Skeletal muscle cell (primary cell): ENCODE data around the gene TRMT112.

Source experiments
- DNase-seq: peaks from one replicate; pipeline ENCODE4 v3.0.0-alpha.2; 2010; ENCODE audit warnings: low read depth
- H3K4me3 ChIP-seq: 2 replicates; pipeline ENCODE4 v1.5.1; 2011; ENCODE audit warnings: low read depth, mild to moderate bottlenecking, control low read depth, low read length, moderate library complexity

TRMT112 gene

GRCh38 chr11:64352099-64352994 lies 35.0 kb upstream of the TRMT112 start:
- H3K4me3 ChIP-seq, result no peak overlapping the region
- no peak for DNase-seq

DNA sequence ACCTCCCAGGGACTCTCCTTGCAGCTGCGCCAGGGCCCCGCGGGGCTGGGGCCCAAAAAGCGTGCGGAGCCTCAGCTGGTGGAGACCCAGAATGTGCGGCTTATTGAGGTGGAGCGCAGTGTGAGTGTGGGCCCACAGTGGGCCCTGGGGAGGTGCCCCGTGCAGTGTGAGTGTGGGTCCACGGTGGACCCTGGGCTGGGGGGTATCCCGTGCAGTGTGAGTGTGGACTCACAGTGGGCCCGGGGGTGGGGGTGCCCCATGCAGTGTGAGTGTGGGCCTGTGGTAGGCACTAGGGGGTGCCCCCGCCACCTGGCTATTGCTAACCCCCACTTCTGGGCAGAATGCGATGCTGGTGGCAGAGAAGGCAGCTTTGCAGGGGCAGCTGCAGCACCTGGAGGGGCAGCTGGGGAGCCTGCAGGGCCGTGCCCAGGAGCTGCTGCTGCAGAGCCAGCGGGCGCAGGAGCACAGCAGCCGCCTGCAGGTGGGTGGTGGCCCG lies 33.8 kb upstream of the TRMT112 start:
- no peak overlapping the region for H3K4me3 ChIP-seq
- DNase-seq, result no peak

DNA sequence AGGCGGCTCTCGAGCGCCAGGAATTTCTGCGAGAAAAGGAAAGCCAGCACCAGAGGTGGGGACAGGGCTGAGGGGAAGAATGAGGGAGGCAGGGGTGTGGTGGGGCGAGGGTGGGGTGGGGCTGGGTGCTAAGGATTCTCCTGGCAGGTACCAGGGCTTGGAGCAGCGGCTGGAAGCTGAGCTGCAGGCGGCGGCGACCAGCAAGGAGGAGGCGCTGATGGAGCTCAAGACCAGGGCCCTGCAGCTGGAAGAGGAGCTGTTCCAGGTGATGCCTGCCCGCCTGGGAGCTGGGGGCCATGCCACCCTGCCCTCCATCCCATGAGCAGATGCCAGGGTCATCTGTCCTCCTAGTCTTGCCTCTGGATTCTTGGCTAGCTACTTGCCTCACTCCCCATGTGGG lies 32.0 kb upstream of the TRMT112 start:
- no peak for DNase-seq
- H3K4me3 ChIP-seq, result no peak overlapping the region

- H3K4me3 ChIP-seq, result no peak overlapping the region
- DNase-seq, result no peak
These were observed 31.6 kb upstream of the TRMT112 start for GRCh38 chr11:64349025-64349387.

GRCh38 chr11:64348383-64349024 lies 31.1 kb upstream of the TRMT112 start:
- DNase-seq, result no peak
- H3K4me3 ChIP-seq, result no peak overlapping the region

- no peak overlapping the region for H3K4me3 ChIP-seq
These were observed 30.0 kb upstream of the TRMT112 start for GRCh38 chr11:64347193-64347867.

GRCh38 chr11:64344787-64345186 lies 27.4 kb upstream of the TRMT112 start:
- no peak overlapping the region for H3K4me3 ChIP-seq
- no peak for DNase-seq

More at GRCh38 chr11:64347193-64347867, 30.0 kb upstream of the TRMT112 start:
- DNase-seq, result no peak

DNA sequence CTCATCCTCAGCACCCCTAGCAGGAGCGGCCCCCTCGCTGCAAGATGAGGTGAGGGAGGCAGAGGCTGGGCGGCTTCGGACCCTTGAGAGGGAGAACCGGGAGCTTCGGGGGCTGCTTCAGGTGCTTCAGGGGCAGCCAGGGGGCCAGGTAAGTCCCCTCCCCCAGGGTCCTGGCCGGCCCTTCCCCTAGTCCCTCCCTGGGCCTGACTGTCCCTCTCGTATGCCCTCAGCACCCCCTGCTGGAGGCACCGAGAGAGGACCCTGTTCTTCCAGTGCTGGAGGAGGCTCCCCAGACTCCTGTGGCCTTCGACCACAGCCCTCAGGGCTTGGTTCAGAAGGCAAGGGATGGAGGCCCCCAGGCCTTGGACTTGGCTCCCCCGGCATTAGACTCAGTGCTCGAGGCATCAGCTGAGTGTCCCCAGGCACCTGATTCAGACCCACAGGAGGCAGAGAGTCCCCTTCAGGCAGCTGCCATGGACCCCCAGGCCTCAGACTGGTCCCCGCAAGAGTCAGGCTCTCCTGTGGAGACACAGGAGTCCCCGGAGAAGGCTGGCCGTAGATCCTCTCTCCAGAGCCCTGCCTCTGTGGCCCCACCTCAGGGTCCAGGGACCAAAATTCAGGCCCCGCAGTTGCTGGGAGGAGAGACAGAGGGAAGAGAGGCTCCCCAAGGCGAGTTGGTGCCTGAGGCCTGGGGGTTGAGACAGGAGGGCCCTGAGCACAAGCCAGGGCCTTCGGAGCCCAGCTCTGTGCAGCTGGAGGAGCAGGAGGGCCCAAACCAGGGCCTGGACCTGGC lies 26.6 kb upstream of the TRMT112 start:
- H3K4me3 ChIP-seq, result no peak overlapping the region
- no peak for DNase-seq

DNA sequence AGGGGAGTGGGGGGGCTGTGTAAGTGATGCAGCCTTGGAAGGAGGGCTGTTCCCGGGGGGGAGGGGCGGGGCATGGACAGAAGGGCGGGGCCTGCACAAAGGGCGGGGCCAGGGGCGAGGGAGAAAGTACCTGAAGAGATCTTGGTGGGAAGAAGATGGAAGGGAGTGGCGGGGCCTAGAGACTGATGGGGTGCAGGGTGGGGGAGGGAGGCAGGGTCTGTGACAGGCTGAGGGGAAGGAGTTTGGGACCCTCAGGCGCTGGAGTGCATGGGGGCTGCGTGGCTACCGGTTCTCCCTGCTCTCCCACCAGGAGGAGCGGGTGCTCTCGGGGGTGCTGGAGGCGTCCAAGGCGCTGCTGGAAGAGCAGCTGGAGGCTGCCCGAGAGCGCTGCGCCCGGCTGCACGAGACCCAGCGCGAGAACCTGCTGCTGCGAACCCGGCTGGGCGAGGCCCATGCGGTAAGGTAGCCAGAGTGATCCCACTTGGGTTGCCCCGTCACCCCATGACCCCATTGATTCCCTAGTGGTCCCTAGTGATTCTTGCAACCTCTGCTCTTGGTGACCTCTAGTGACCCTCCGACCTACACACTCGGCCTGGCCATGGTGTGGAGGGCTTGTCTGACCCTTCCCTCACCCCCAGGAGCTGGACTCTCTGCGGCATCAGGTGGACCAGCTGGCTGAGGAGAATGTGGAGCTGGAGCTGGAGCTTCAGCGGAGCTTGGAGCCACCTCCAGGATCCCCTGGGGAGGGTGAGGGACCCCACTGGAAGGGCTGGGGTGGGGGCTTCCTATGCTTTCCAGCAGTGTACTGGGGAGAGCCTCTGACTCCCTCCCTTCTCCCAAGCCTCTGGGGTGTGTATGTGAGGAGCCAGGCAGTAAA lies 25.7 kb upstream of the TRMT112 start:
- DNase-seq, result no peak
- H3K4me3 ChIP-seq, result no peak overlapping the region

- H3K4me3 ChIP-seq, result peak overlapping the region; percentile 42
- peak; percentile 54 for DNase-seq
These were observed 24.8 kb upstream of the TRMT112 start for GRCh38 chr11:64341851-64342791.

DNA sequence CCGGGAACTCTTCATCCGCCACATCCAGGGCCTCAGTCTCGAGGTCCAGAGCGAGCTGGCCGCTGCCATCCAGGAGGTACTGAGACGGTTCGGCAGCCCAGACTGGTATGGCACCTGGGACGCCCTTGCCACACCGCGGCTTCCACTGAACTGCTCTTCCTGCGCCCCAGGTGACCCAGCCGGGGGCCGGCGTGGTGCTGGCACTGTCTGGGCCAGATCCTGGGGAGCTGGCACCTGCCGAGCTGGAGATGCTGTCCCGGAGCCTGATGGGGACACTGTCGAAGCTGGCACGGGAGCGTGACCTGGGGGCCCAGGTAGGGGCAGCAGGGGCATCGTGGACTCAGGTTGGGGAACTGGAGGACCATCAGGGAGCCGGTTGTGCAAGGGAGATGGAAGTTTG lies 24.1 kb upstream of the TRMT112 start:
- DNase-seq, result no peak
- no peak overlapping the region for H3K4me3 ChIP-seq

GRCh38 chr11:64340671-64341335 lies 23.4 kb upstream of the TRMT112 start:
- no peak for DNase-seq
- no peak overlapping the region for H3K4me3 ChIP-seq

- no peak for DNase-seq
- no peak within 1 kb of the TSS for H3K4me3 ChIP-seq
These were observed 22.5 kb upstream of the TRMT112 start, which contains the start of gene CCDC88B for GRCh38 chr11:64339754-64340408. TSS of gene CCDC88B (plus strand) at chr11:64340204. CDS start at chr11:64340267, 63 bp downstream.

DNA sequence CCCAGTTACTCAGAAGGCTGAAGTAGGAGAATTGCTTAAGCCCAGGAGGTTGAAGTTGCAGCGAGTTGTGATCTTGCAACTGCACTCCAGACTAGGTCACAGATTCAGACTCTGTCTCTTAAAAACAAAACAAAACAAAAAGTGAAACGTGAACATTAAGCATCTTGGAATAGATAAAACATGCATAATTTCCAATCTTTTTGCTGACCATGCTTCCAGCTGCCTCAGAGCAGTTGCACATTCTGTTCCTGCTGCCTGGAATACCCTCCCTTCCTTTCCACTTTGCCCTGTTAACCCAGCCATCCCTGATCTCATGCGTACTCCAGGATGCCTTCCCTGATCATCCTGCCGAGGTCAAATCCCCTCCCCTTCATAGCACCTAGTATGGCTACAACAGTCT lies 21.9 kb upstream of the TRMT112 start:
- DNase-seq, result no peak
- H3K4me3 ChIP-seq, result no peak overlapping the region

DNA sequence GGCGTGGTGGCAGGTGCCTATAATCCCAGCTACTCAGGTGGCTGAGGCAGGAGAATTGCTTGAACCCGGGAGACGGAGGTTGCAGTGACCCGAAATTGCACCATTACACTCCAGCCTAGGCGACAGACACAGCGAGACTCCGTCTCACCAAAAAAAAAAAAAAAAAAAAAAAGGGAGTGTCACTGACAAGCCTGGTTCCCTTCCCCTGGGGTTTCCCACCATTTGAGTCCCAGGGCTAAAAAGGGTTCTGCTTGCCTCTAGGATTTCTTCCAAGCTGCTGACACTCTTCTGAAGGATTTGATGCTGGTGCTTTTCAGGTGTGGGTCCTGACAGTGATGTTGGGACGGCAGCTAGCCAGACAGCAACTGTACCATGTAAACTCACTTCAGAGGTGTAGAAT lies 21.4 kb upstream of the TRMT112 start:
- DNase-seq, result no peak
- no peak overlapping the region for H3K4me3 ChIP-seq

DNA sequence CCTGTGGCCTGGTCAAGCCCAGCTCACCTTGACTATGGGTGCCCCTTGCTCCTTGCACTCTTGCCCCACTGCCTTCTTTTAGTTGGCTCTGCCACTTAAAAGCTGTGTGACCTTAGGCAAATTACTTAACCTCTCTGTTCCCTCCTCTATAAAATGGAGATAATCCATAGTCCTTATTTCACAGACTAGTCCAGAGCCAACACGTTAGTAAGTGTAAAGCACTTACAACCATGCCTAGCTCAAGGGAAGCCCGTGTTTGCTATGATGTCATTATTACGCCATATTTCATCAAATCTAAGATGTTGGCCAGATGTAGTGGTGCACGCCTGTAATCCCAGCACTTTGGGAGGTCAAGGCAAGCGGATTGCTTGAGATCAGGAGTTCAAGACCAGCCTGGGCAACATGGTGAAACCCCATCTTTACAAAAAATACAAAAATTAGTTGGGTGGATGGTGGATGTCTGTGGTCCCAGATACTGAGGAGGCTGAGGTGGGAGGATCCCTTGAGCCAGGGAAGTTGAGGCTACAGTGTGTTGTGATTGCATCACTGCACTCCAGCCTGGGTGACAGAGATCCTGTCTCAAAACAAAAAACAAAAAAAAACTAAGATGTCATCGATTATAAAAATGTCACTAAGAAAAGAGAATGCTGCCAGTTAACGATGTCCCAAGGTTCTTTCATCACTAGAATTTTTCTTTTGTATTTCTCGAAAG lies 20.3 kb upstream of the TRMT112 start:
- no peak for DNase-seq
- H3K4me3 ChIP-seq, result no peak overlapping the region
